HG02642 (cell line): Measurements from ENCODE around the gene PRSS58.

Experiments
- ATAC-seq: cut with Tn5 transposase; IDR thresholded peaks from one replicate; pipeline ENCODE4 v1.9.1; 2021; ENCODE audit warnings: mild to moderate bottlenecking; ENCODE audit not compliant: unreplicated experiment, poor library complexity

Gene PRSS58

DNA sequence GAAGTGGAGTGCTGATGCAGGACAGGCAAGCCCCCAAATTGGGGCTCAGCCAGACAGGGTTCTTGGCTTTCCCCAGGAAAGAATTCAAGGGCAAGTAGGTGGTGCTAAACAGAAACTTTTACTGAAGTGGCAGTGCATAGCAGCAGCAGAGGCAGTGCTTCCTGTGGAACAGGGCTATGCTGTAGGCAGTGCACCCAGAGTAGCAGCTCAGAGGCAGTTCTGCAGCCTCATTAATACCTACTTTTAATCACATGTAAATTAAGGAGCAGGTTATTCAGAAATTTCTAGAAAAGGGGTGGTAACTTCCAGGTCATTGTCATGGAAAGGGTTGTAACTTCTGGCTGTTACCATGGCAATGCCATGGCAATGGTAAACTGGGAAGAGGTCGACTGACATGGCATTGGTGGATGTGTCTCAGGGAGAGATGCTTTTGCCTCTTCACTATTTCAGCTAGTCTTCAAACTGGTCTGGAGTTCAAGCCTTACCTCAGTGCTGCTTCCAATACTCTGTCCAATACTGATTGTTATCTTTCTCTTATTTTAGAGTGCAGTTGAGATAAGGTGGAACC lies 29.2 kb downstream of the PRSS58 start:
- ATAC-seq, result no peak
